GM18519 (cell line): ENCODE data around the gene HSD3B1.
A peak's percentile ranks its signal among the peaks of the same experiment; 100 is the strongest.

Experiments
- ATAC-seq: cut with Tn5 transposase; IDR thresholded peaks from one replicate; pipeline ENCODE4 v1.9.1; 2021; ENCODE audit warnings: mild to moderate bottlenecking, moderate library complexity; ENCODE audit not compliant: unreplicated experiment, low FRiP score

HSD3B1 gene

DNA sequence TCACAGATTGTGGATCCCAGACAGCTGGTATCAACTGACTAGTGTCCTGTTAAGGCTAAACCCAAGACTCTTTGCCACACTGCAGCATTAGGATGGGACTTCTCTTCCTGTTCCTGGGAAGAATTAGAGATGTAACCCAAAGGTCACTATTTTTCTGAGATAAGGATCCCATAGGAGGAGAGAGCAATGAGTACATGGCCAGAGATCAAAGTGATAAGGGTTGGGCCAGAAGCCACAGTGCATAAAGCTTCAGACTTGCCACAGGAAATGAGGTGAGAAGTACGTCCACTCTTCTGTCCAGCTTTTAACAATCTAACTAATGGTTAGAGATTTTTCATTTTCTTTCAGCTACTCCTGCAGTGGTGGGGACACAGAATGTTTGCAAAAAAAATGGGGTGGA, at the start of gene HSD3B1:
Gene HSD3B1 (plus strand): TSS at position 270 of the 400 bp plus-strand sequence. CDS start 267 bp downstream, outside the sequence.
- ATAC-seq, result no peak

DNA sequence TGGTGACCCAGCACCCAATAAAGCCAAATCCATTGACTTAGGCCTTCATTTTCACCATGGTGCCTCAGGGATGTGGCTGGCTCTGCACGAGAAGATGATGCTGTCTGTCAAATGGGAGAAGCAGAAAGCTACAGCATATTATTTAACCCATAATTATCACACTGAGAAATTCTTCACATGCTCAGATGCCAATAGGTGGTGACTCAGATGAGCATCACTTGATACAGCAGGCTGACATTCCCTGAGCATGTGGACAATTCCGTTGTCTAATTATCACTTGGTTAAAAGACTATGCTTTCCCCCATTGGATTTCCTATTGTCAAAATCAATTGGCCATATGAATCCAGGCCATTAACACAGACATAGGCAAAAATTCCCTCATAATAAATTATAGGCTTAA, 44.0 kb upstream of the HSD3B1 start:
- ATAC-seq, result no peak

DNA sequence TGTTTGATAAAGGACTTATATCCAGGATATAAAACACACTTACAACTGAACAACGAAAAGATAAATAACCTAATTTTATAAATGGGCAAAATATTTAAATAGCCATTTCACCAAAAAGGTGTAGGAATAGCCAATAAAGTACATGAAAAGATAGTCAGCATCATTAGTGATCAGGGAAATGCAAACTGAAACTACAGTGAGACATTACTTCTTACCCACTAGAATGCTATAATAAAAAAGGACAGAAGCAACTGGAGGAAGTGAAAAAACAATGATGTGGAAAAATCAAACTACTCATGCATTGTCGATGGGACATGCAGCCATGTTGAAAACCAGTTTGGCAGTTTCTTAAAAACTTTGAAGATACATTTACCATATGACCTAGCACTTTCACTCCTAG, 43.4 kb upstream of the HSD3B1 start:
- ATAC-seq, result no peak

DNA sequence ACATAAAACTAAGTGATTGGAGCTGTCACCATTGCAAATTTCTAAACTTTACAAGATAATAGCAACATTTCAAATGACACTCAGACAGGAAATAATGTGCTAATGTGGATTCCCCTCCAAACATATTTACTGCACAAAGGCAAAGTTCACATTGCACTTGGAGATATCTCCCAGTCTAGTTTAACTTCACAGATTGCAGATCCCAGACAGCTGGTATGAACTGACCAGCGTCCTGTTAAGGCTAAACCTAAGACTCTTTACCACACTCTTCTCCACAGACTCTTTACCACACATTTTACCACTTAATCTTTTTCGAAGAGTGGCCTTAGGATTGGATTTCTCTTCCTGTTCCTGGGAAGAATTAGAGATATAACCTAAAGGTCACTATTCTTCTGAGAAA, 40.6 kb upstream of the HSD3B1 start:
- ATAC-seq, result no peak

DNA sequence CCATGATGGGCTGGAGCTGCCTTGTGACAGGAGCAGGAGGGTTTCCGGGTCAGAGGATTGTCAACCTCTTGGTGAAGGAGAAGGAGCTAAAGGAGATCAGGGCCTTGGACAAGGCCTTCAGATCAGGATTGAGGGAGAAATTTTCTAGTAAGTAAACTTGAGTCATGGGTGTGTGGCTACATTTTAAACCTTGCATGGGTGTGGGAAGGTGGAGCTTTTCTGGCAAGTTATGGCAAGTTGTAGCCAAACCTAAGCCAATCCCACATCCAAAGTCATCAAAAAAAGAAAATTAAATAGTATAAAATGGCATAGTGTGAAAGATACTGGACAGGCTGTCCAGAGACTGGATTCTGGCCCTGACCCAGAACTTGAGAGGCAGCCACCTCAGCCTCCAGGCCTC, 39.8 kb upstream of the HSD3B1 start:
- no peak for ATAC-seq

DNA sequence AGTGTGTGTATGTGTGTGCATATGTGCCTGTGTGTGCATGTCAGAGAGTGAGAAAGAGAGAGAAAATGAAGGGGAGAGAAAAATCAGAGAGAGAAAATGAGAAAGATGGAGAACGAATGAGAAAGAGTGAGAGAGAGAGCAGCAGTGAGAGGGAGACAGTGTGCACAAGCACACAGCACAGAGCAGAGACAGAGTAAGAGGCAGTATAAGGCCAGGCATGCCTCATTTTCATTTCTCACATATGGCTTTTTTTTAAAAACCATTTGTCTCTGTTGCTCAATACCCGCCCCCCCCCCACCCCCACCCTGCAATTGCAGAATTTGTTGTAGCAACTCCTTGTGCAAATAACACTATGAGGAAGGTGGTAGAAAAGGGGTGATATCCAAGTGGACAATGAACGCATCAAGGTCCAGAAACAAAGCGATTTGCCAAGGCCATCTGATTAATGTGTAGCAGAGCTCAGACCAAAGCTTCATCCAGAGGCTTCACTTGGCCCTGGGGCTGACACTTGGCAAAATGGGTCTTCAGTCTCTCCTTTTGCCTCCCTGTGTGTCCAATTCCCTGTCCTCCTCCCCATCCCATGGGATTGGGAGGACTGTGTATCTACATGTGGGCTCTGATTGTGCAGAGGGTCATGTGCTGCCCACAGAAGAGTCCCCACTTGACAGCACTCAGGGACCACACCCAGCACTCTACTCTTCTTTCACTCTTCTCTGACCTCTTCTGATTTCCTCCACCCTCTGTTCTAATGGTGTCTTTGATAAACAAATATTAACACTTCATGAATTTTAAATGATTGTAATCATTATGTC, 38.9 kb upstream of the HSD3B1 start:
- no peak for ATAC-seq

DNA sequence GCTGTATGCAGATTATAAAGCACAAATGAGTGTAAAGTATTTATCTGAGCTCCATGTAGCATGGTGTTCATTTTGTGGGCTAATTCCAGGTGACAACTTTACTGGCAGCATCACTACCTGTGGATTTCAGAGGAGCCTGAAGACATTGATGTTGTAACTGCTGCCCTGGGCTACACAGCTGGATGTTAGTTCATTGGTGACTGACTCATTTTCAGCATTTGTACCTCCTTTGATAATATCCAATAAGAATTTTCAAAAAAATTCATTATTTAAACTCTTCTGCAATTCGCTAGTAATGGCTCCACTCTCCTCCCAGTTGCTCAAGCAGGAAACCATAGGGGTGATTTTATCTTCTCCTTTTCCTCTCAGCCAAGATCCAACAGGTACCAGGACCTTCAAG, 37.3 kb upstream of the HSD3B1 start:
- ATAC-seq, result no peak

DNA sequence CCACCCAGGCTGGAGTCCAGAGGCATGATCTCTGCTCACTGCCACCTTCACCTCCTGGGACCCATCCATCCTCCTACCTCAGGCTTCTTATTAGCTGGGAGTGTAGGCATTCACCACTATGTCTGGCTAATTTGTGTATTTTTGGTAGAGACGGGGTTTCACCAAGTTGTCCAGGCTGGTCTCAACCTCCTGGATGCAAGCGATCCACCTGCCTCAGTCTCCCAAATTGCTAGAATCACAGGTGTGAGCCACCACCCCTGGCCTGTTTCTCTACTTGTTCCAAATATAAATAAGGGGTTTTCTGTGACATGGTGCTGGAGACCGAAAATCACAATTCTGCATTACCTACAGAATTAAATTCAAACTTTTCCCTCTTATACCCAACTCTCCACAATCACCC, 36.6 kb upstream of the HSD3B1 start:
- ATAC-seq, result no peak

DNA sequence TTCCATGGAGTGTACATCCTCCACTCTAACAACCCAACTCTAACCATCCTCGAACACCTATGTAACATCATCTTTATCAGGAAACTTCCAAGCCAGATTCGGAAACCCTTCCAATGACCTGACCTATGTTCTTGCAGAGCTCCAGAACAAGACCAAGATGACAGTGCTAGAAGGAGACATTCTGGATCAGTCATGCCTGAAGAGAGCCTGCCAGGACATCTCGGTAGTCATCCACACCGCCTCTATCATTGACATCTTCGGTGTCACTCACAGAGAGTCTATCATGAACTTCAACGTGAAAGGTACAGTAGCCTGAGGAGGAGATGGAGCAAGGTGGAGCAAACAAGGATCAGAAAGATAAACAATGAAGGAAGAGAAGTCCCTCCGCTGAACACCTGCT, 36.1 kb upstream of the HSD3B1 start:
- ATAC-seq, result no peak

DNA sequence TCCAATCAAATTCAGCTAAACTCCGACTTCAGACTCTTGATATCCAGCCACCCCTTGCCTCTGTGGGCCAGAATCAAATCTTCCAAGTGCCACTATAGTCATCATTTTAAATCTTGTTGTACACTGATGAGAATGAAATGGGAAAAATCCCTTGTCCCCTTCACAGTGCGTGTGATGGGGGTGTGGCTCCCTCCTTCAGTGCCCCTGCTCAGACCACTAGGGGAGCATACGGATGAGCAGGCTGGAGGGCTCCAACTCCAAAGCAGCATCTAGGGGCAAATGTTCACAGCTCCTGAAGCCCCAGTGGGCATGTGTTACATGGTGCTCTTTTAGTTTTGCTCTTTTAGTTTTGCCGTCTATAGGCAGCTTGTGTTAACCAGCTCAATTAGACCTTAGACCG, 35.4 kb upstream of the HSD3B1 start:
- no peak for ATAC-seq

DNA sequence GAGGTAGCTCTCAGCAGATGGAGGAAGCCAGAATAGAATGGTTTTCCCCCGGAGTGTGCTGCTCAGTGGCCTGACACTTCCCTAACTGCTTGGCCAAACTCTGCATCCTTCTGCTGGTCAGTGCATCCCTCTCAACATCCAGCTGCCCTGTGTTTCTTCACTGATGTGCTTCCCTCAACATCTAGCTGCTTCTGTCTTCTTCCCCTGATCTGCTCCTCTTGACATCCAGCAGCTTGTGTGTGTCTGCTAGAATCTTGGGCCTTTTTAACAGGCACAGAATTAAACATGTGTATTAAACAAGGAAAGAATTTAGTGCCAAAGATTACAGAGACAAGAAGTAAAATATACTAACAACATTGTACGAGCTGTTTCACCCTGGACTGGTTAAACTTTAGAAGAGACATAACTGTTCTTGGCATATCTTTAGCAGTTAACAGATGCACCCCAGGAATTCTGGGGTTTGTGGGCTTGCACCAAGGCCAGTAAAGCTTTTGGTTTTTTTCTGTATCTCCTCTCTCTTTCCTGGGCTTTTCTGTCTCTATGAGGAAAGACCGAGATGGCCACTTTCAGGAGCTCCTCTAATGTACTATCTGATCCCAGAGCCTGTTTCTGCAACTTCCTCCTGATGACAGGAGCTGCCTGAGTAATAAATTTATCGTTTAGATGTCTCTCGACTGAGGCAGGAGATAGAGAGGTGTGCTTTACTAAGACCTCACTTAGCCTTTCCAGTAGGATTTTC, 34.8 kb upstream of the HSD3B1 start:
- ATAC-seq, result no peak

DNA sequence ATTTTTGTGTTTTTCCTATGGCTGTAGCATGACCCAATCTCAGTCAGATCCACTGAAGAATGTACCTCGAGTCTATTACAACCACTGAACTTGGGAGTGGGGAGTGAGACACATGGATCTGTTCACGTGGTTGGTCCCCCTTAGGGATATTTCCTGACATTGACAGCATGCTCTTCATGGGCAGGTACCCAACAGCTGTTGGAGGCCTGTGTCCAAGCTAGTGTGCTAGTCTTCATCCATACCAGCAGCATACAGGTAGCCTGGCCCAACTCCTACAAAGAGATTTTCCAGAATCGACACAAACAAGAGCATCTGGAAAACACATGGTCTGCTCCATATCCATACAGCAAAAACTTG, 34.2 kb upstream of the HSD3B1 start:
- no peak for ATAC-seq

DNA sequence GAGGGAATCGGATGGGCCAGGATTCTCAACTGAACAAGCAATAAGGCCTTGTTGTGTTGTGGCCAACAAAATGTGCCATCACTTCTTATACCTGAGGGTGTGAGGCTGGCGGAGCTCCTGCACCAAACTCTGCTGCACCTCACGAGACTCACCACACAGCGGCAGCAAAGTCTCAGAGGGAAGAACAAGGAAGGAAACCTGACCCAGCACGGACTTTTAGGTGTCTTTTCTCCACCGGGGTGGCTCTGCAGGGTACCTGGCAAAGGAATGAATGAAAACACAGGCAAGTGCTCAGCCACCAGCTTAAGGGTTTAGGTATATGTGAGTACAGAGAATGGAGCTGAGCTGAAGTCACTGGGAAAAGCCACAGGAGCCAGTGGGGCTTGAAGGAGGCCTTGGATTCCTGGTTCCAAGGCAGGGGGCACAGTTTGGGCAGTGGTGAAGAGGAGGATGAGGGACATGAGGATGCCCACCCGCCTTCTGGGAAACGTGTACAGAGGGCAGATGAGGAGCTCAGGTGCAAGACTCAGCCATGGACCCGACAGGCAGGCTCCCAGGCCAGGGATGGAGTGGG, 31.1 kb upstream of the HSD3B1 start:
- ATAC-seq, result peak; percentile 88

DNA sequence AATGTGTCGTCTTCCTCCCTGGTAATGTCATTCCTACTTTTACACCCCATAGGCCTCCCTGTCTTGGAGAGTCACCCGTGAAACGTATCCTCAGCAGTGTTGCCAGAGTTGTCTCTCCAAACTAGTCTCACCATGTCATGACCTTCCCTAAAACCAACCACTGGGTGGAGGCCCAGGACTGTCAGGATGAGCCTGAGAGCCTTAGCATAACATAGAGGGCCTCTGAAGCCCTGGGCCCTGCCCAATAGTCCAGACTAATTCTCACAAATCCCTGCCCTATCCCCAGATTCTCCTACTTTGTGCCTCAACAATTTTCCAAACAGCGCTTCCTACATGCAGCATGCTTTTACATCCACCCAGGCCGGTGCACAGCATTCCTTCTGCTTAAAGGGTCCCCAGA, 29.3 kb upstream of the HSD3B1 start:
- ATAC-seq, result no peak

DNA sequence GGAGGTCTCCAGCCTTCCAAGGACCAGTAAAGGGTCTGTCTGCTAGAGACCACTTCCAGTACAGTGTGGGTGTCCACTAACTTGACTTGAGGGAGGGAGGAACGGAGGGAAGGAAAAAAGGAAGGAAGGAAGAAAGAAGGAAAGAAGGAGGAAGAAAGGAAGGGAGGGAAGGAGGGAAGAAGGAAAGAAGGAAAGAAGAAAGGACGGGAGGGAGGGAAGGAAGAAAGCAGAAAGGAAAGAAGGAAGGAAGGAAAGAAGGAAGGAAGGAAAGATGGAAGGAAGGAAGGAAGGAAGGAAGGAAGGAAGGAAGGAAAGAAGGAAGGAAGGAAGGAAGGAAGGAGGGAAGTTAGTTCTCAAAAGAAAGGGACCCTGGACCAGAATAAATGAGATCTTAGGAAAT, 26.8 kb upstream of the HSD3B1 start:
- ATAC-seq, result no peak

DNA sequence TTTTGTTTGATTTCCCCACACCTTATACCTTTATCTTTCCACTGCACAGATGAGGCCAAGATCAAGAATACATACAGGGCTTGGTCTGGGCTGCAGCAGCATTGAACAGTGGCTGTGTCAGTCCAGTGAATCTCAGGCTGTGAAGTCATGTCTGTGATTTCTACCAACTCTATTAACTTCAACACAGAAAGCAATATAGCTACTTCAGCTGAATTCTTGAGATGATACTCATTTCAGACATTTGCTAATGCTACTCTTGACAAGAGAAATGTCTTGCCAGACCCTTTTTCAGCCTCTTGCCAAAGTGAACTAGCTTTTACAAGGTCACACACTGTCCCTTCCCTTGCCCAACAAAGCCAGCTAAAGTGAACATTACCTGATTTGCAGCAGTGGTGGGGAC, 25.1 kb upstream of the HSD3B1 start:
- no peak for ATAC-seq

DNA sequence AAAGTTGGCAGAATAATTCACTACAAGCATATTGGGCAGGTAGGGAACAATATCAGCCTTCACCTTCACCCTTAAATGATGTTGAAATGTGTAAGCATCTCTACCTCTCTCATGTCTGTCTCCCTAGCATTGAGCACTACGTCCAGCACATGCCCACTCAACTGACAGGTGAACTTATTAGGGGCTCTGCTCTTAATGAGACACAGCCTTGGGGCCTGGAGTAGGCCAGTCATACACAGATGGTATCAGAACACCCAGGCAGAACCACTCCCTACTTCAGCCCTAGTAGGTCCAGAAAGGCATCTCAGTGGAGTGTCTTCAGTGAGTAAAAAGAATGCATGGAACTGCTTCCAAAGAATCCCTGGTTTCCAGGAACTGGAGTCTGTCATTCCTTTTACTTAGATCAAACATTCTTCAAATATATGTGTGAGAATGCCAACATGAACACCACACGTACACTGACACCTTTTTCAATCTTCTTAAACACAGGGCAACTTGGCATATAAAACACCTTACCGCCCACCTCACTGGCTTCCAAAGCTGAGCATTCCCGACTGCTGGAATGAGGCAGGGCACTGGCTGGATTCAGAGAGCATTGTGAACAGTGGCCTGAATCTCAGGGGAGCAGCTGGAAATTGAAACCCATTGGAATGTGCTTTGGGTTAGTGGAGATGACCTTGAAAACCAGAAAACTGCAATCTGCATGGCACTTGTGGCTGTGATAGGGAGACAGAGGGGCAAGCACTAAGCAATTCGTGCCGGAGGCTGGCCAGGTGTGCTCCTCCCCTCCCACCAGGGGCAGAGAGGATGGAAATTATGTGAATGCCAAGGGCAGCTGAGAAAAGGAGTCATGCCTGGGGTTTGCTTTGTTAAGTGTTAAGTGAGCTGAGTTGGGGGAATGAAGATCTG, 24.2 kb upstream of the HSD3B1 start:
- ATAC-seq, result no peak

DNA sequence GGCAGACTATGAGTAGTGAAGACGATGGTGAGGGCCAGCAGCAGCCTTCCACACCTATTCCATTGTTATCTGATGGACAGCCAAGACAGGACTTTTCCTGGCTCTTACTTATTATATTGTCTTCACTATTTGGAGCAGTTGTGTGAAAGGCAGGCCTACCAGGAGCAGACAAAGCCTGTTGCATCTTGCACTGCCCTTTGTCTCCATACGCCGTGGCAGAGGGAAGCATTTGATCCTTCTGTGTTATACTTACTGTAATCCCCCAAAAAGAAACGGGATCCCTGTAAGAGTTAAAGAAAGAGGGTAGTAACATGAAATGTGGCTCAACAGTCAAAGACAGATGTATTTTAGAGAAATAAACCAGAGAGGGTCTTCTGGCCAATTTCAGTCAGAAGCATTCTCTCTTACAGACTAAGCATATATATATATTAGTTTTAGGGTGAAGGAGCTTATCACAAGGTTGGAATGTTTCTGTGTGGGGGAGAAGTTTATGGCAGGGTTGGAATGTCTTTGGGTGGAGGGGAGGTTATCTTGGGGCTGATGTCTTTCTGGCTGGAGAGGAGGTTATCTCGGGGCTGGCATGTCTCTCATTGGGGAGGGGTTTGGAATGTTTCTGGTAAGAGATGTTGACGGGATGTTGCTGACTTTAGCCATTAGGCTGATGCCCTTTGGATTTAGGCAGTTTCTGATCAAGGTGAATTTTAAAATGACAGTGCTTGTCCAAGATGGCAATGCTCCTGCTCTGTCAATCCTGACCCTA, 23.4 kb upstream of the HSD3B1 start:
- no peak for ATAC-seq

DNA sequence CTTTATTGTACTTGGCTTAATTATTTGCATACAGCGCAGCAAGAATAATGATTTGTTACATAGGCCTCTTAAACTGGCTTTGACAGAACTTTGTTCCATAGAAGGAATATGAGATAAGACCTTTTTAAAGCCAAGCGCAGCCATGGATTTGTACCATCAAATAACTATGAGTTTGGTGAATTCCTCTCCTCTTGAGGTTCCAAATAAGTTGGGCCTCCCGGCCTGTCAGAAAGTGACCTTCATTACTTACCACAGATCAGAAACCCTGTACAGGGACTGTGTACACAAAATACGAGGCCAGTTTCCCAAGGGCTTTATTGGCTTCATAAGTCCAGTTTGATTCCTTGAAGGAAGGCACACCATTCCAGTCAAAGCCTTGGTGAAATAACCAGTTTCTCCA, 21.8 kb upstream of the HSD3B1 start:
- no peak for ATAC-seq

DNA sequence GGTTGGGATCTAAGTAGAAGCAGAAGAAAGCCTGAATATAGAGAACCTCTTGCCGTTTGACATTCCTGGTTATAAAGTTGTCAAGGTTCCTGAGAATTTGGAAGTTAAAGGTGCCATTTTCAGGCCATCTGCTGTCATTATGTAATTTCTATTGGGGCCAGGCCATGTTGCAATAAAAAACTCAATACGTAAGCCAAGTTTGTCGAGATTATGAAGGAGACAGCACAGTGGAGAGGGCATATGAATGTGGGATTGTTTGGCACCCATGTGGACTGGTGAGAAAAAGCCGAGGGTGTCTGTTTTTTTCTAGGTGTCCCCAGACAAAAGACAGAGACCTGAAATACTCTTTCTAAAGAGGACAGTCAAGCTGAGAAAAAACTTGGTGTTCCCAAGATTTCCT, 18.8 kb upstream of the HSD3B1 start:
- no peak for ATAC-seq
